IMR-90 (cell line): ENCODE data around the gene NDFIP2. TPM values are rescaled to one million over a fixed set of nuclear protein-coding genes. Genes with fewer than 3 reads are reported as not detected.

Source experiments
- ATAC-seq: fragments of 200-7000 bp; cut with Tn5 transposase; 2 replicates; pipeline ENCODE4 v1.9.1; 2020; ENCODE audit warnings: low read depth, mild to moderate bottlenecking, moderate library complexity
- BruUV-seq: library from RNA; stranded (reverse); fragments of 400-500 nt; replicated peaks from 2 replicates; lab custom pipeline; 2021; lab: Mats Ljungman, UMichigan
- CTCF ChIA-PET: fragments of 300-600 bp; formaldehyde crosslinking; extraction: SDS; loops from one replicate; lab custom pipeline; 2021; ENCODE audit warnings: antibody characterized with exemption; lab: Yijun Ruan, JAX
- POLR2A ChIA-PET: fragments of 300-600 bp; sonication (Branson Sonifier 250); formaldehyde crosslinking; loops from one replicate; lab custom pipeline; 2022; ENCODE audit warnings: antibody characterized with exemption; ENCODE audit not compliant: unreplicated experiment; lab: Charles Lee
- DNase-seq: peaks from one replicate; pipeline ENCODE4 v3.0.0; 2013
- H2AFZ ChIP-seq: replicated peaks from 2 replicates; pipeline ENCODE3; 2013; ENCODE audit warnings: low read length, mild to moderate bottlenecking; ENCODE audit not compliant: poor library complexity
- H2AK5ac ChIP-seq: 2 replicates; pipeline ENCODE4 v1.6.1; 2013; ENCODE audit warnings: low read depth, low read length, inconsistent platforms
- H2AK9ac ChIP-seq: replicated peaks from 2 replicates; pipeline ENCODE3; 2013; ENCODE audit warnings: mild to moderate bottlenecking, low read depth, low read length, moderate library complexity; ENCODE audit not compliant: poor library complexity
- H2BK120ac ChIP-seq: 2 replicates; pipeline ENCODE4 v1.6.1; 2013; ENCODE audit warnings: low read depth, low read length, inconsistent platforms
- H2BK15ac ChIP-seq: 3 replicates; pipeline ENCODE4 v1.6.1; 2013; ENCODE audit warnings: low read depth, low read length, inconsistent platforms
- H2BK20ac ChIP-seq: 2 replicates; pipeline ENCODE4 v1.6.1; 2013; ENCODE audit warnings: low read depth, mild to moderate bottlenecking, inconsistent platforms, low read length, moderate library complexity
- H2BK5ac ChIP-seq: 2 replicates; pipeline ENCODE4 v1.6.1; 2013; ENCODE audit warnings: mild to moderate bottlenecking, low read depth, low read length, inconsistent platforms; ENCODE audit not compliant: poor library complexity, severe bottlenecking
- H3K14ac ChIP-seq: replicated peaks from 2 replicates; pipeline ENCODE4 v1.6.1; 2013; ENCODE audit warnings: low read depth, low read length, inconsistent platforms
- H3K18ac ChIP-seq: 2 replicates; pipeline ENCODE4 v1.6.1; 2013; ENCODE audit warnings: low read depth, low read length, control low read depth
- H3K23ac ChIP-seq: 2 replicates; pipeline ENCODE4 v1.6.1; 2013; ENCODE audit warnings: low read depth, low read length, inconsistent platforms
- H3K27ac ChIP-seq: 2 replicates; pipeline ENCODE4 v1.5.1; 2013; ENCODE audit warnings: mild to moderate bottlenecking, control low read depth, low read length; ENCODE audit not compliant: insufficient read depth
- H3K27me3 ChIP-seq: 2 replicates; pipeline ENCODE4 v1.6.1; 2013; ENCODE audit warnings: low read length; ENCODE audit not compliant: control insufficient read depth, insufficient read depth
- H3K36me3 ChIP-seq: 2 replicates; pipeline ENCODE4 v1.6.1; 2013; ENCODE audit warnings: low read length, mixed read lengths; ENCODE audit not compliant: control insufficient read depth, insufficient read depth
- H3K4ac ChIP-seq: 2 replicates; pipeline ENCODE4 v1.6.1; 2013; ENCODE audit warnings: low read depth, low read length, inconsistent platforms
- H3K4me1 ChIP-seq: 2 replicates; pipeline ENCODE4 v1.6.1; 2013; ENCODE audit warnings: low read length, mixed read lengths; ENCODE audit not compliant: control insufficient read depth, insufficient read depth
- H3K4me2 ChIP-seq: 2 replicates; pipeline ENCODE4 v1.6.1; 2013; ENCODE audit warnings: low read depth, mild to moderate bottlenecking, control low read depth, low read length, moderate library complexity
- H3K4me3 ChIP-seq: 2 replicates; pipeline ENCODE4 v1.5.1; 2013; ENCODE audit warnings: low read depth, mild to moderate bottlenecking, control low read depth, low read length, moderate library complexity; ENCODE audit not compliant: insufficient read depth
- H3K56ac ChIP-seq: 2 replicates; pipeline ENCODE4 v1.6.1; 2013; ENCODE audit warnings: low read length, inconsistent platforms; ENCODE audit not compliant: insufficient read depth; ENCODE audit errors: extremely low read depth
- H3K79me1 ChIP-seq, 2 experiments: 2 replicates each; pipeline ENCODE4 v1.6.1; 2013; ENCODE audit warnings: low read length in 2 of 2, inconsistent platforms in 1 of 2, low read depth in 1 of 2
- H3K9ac ChIP-seq: 2 replicates; pipeline ENCODE4 v1.6.1; 2013; ENCODE audit warnings: low read depth, low read length, control low read depth
- H3K9me1 ChIP-seq: 2 replicates; pipeline ENCODE4 v1.6.1; 2013; ENCODE audit warnings: low read length, inconsistent platforms; ENCODE audit not compliant: insufficient read depth
- H3K9me3 ChIP-seq: 2 replicates; pipeline ENCODE4 v1.6.1; 2013; ENCODE audit warnings: low read length; ENCODE audit not compliant: control insufficient read depth, insufficient read depth
- H4K20me1 ChIP-seq: 2 replicates; pipeline ENCODE4 v1.6.1; 2013; ENCODE audit warnings: low read length, inconsistent platforms; ENCODE audit not compliant: insufficient read depth
- H4K5ac ChIP-seq: 2 replicates; pipeline ENCODE4 v1.6.1; 2013; ENCODE audit warnings: mild to moderate bottlenecking, low read depth, low read length, control low read depth
- H4K8ac ChIP-seq, 2 experiments: 2 replicates each; pipeline ENCODE4 v1.6.1; 2013; ENCODE audit warnings: low read depth in 2 of 2, low read length in 2 of 2, control low read depth in 1 of 2, inconsistent platforms in 1 of 2
- H4K91ac ChIP-seq: 2 replicates; pipeline ENCODE4 v1.6.1; 2013; ENCODE audit warnings: low read depth, low read length, inconsistent platforms; ENCODE audit not compliant: insufficient read depth
- BHLHE40 ChIP-seq: fragments of 150-350 bp; IDR thresholded peaks from 2 replicates; pipeline ENCODE4 v1.6.1; 2016; ENCODE audit warnings: mild to moderate bottlenecking, low read depth, low read length
- CHD1 ChIP-seq: IDR thresholded peaks from 2 replicates; pipeline ENCODE4 v1.6.1; 2012; ENCODE audit warnings: low read depth, low read length, improper control_type of control experiment
- CTCF ChIP-seq: conservative IDR thresholded peaks from 2 replicates; pipeline ENCODE4 v1.5.1; 2012; ENCODE audit warnings: mild to moderate bottlenecking, low read depth, low read length, improper control_type of control experiment
- ELK1 ChIP-seq: fragments of 150-350 bp; IDR thresholded peaks from 2 replicates; pipeline ENCODE4 v1.6.1; 2016; ENCODE audit warnings: low read depth, mild to moderate bottlenecking, low read length, moderate library complexity, borderline replicate concordance
- FOS ChIP-seq: fragments of 150-350 bp; IDR thresholded peaks from 2 replicates; pipeline ENCODE4 v1.6.1; 2016; ENCODE audit warnings: low read depth, low read length
- MAFK ChIP-seq: IDR thresholded peaks from 2 replicates; pipeline ENCODE4 v1.6.1; 2012; ENCODE audit warnings: low read depth, low read length, improper control_type of control experiment
- MAZ ChIP-seq: IDR thresholded peaks from 2 replicates; pipeline ENCODE4 v1.6.1; 2012; ENCODE audit warnings: low read depth, mild to moderate bottlenecking, low read length, improper control_type of control experiment, moderate library complexity, borderline replicate concordance
- MXI1 ChIP-seq: IDR thresholded peaks from 2 replicates; pipeline ENCODE4 v1.6.1; 2012; ENCODE audit warnings: low read depth, mild to moderate bottlenecking, low read length, moderate library complexity, borderline replicate concordance
- NFE2L2 ChIP-seq: fragments of 150-350 bp; IDR thresholded peaks from 2 replicates; pipeline ENCODE4 v1.6.1; 2016; ENCODE audit warnings: low read depth, mild to moderate bottlenecking, low read length
- POLR2A ChIP-seq: IDR thresholded peaks from 2 replicates; pipeline ENCODE4 v1.6.1; 2012; ENCODE audit warnings: mild to moderate bottlenecking, low read depth, low read length
- RAD21 ChIP-seq: IDR thresholded peaks from 2 replicates; pipeline ENCODE4 v1.6.1; 2012; ENCODE audit warnings: low read length, improper control_type of control experiment
- RFX5 ChIP-seq: IDR thresholded peaks from 2 replicates; pipeline ENCODE4 v1.8.0; 2012; ENCODE audit warnings: low read depth, mild to moderate bottlenecking, low read length, moderate library complexity
- SMC3 ChIP-seq: fragments of 150-350 bp; IDR thresholded peaks from 2 replicates; pipeline ENCODE4 v1.6.1; 2016; ENCODE audit warnings: low read depth, mild to moderate bottlenecking, antibody characterized with exemption, low read length, moderate library complexity
- WGBS, 2 experiments: methylation state at CpG; one replicate each; pipeline versions ENCODE4 v1.1.5 to v1.1.7; 2013; ENCODE audit warnings: missing lambda C conversion rate in 2 of 2; ENCODE audit not compliant: insufficient read length in 1 of 2; ENCODE audit errors: extremely low coverage in 2 of 2; 5-methylcytosine and 5-hydroxymethylcytosine counted together
- dilution Hi-C: fragments of 300-500 bp; cut with HindIII; formaldehyde crosslinking; loops from one replicate; pipeline ENCODE4 v1.14.3; 2018; ENCODE audit warnings: low sequenced_read_pairs; ENCODE audit not compliant: unreplicated experiment
- in situ Hi-C: fragments of 300-500 bp; cut with MboI; formaldehyde crosslinking; loops from 3 replicates; pipeline ENCODE4 v1.14.3; 2019; ENCODE audit warnings: low sequenced_read_pairs, inconsistent platforms, mixed read lengths
- intact Hi-C: fragments of 100-400 bp; cut with micrococcal nuclease; formaldehyde crosslinking; loops from 2 replicates; pipeline ENCODE4 v1.10.0; 2022
- polyA plus RNA-seq, 3 experiments: library from polyadenylated mRNA; depleted of rRNA; stranded (reverse); fragments of >200 nt; gene quantifications; 2 replicates each; pipeline ENCODE4 v1.2.3, GENCODE V29; 2012; ENCODE audit warnings: low replicate concordance in 1 of 3
- total RNA-seq: library from RNA; depleted of rRNA; stranded (reverse); fragments of >200 nt; gene quantifications from 2 replicates; pipeline ENCODE4 v1.2.3, GENCODE V29; 2012
- TF ChIP-seq, protein P1 (sequence below): fragments of 150-350 bp; IDR thresholded peaks from 2 replicates; pipeline ENCODE4 v1.6.1; 2017; ENCODE audit warnings: mild to moderate bottlenecking, antibody characterized with exemption, low read length, low read depth

NDFIP2 gene
- total and polyA plus RNA-seq, 2 of the 4 experiments (the other 2 are of a cell fraction) = 23.8 to 25.8 TPM

- no peak overlapping the region for H4K91ac ChIP-seq
- no peak overlapping the region for H3K23ac ChIP-seq
- no peaks in the 10 kb centered on the region for H4K20me1 ChIP-seq
- H3K4me2 ChIP-seq = no peak overlapping the region
- no peak overlapping the region for H4K8ac ChIP-seq
- no peak overlapping the region for H2AK9ac ChIP-seq
- H2BK5ac ChIP-seq = no peak overlapping the region
- intact Hi-C loops = no loop called here
- no peak overlapping the region for H2BK15ac ChIP-seq
- no peak overlapping the region for H2AFZ ChIP-seq
- no peak overlapping the region for H3K18ac ChIP-seq
- no peak overlapping the region for H2BK20ac ChIP-seq
- no peaks in the 10 kb centered on the region for H3K4me1 ChIP-seq
- ChIA-PET CTCF (no interaction called here), POLR2A (no interaction called here)
- dilution Hi-C loops = no loop called here
- no peak for DNase-seq
- H3K4ac ChIP-seq = no peak overlapping the region
- in situ Hi-C loops = no loop called here
- H3K14ac ChIP-seq = no peak overlapping the region
- no peak overlapping the region for H3K27ac ChIP-seq
- H2BK120ac ChIP-seq = no peak overlapping the region
- no TSS peak for BruUV-seq
- no peaks in the 10 kb centered on the region for H3K36me3 ChIP-seq
- no peak overlapping the region for H3K56ac ChIP-seq
- H3K9me1 ChIP-seq = no peaks in the 10 kb centered on the region; the same call in 1 of the 2 replicates
- H3K79me1 ChIP-seq = no peaks in the 10 kb centered on the region
- no peak for ATAC-seq
- WGBS, 2 experiments = no CpG with 5 or more reads among the region's 1 CpG
- no peak overlapping the region for H4K5ac ChIP-seq
- TF ChIP-seq BHLHE40 (no peak), NFE2L2 (no peak), RFX5 (no peak), MXI1 (no peak), ELK1 (no peak), MAZ (no peak), CTCF (no peak), RAD21 (no peak), SMC3 (no peak), POLR2A (no peak), MAFK (no peak), CHD1 (no peak), FOS (no peak)
- TF ChIP-seq, protein P1, sequence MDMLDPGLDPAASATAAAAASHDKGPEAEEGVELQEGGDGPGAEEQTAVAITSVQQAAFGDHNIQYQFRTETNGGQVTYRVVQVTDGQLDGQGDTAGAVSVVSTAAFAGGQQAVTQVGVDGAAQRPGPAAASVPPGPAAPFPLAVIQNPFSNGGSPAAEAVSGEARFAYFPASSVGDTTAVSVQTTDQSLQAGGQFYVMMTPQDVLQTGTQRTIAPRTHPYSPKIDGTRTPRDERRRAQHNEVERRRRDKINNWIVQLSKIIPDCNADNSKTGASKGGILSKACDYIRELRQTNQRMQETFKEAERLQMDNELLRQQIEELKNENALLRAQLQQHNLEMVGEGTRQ = no peak
- no peak overlapping the region for H3K9ac ChIP-seq
- H3K9me3 ChIP-seq = no peaks in the 10 kb centered on the region
- H3K4me3 ChIP-seq = no peak overlapping the region
- no peak overlapping the region for H2AK5ac ChIP-seq
- H3K27me3 ChIP-seq = no peaks in the 10 kb centered on the region; the same call in 1 of the 2 replicates
Measured at GRCh38 chr13:79468402-79468801, 12.6 kb upstream of the NDFIP2 start.
